HEK293 (cell line): ENCODE data around the gene C5.
A peak's percentile ranks its signal among the peaks of the same experiment; 100 is the strongest.

Experiments used
- CTCF ChIA-PET: fragments of 350-600 bp; formaldehyde crosslinking; extraction: SDS; loops from one replicate; lab custom pipeline; 2021; ENCODE audit warnings: antibody characterized with exemption; lab: Yijun Ruan, JAX
- POLR2A ChIA-PET: fragments of 300-600 bp; formaldehyde crosslinking; extraction: SDS; loops from one replicate; lab custom pipeline; 2020; ENCODE audit warnings: antibody characterized with exemption, inconsistent platforms; lab: Yijun Ruan, JAX
- H3K27ac ChIP-seq: fragments of 200-500 bp; sonication (Bioruptor generic); 2 replicates; pipeline ENCODE4 v1.5.1; 2014; ENCODE audit warnings: low read depth, low read length, control low read depth, inconsistent platforms; ENCODE audit errors: extremely low read depth
- H3K36me3 ChIP-seq, 2 experiments: fragments of 200-500 bp in 1 of 2; sonication (Bioruptor generic) in 1 of 2; 1 replicate in 1 of 2; 2 replicates in 1 of 2; pipeline ENCODE4 v1.5.1; 2014 to 2017; ENCODE audit warnings: inconsistent platforms in 2 of 2, low read length in 2 of 2; ENCODE audit not compliant: control insufficient read depth in 2 of 2, insufficient read depth in 1 of 2
- H3K4me1 ChIP-seq: fragments of 200-500 bp; sonication (Bioruptor generic); 2 replicates; pipeline ENCODE4 v1.5.1; 2014; ENCODE audit warnings: mild to moderate bottlenecking, low read length, inconsistent platforms; ENCODE audit not compliant: control insufficient read depth, insufficient read depth
- H3K4me3 ChIP-seq: 2 replicates; pipeline ENCODE4 v1.5.1; 2011; ENCODE audit warnings: low read depth, mild to moderate bottlenecking, control low read depth, low read length, moderate library complexity
- H3K9me3 ChIP-seq: fragments of 200-500 bp; sonication (Bioruptor generic); 2 replicates; pipeline ENCODE4 v1.5.1; 2014; ENCODE audit warnings: low read depth, low read length, inconsistent platforms; ENCODE audit not compliant: control insufficient read depth, insufficient read depth
- EGR2 ChIP-seq: fragments of 450-650 bp; formaldehyde crosslinking; IDR thresholded peaks from 2 replicates; pipeline ENCODE4 v1.5.1; 2016; ENCODE audit warnings: low read depth, missing biosample characterization, missing genetic modification characterization
- GFI1B ChIP-seq: fragments of 450-650 bp; formaldehyde crosslinking; IDR thresholded peaks from 2 replicates; pipeline ENCODE4 v1.5.1; 2016; ENCODE audit warnings: missing biosample characterization, missing genetic modification characterization
- ZBTB8A ChIP-seq: fragments of 450-650 bp; formaldehyde crosslinking; IDR thresholded peaks from 2 replicates; pipeline ENCODE4 v1.5.1; 2016; ENCODE audit warnings: missing biosample characterization, missing genetic modification characterization
- ZFHX2 ChIP-seq: fragments of 450-650 bp; formaldehyde crosslinking; conservative IDR thresholded peaks from 2 replicates; pipeline ENCODE4 v1.5.1; 2016; ENCODE audit warnings: missing biosample characterization, missing genetic modification characterization
- ZFP69B ChIP-seq: fragments of 450-650 bp; formaldehyde crosslinking; IDR thresholded peaks from 2 replicates; pipeline ENCODE4 v1.5.1; 2016; ENCODE audit warnings: missing biosample characterization, missing genetic modification characterization
- ZNF114 ChIP-seq: fragments of 450-650 bp; formaldehyde crosslinking; IDR thresholded peaks from 2 replicates; pipeline ENCODE4 v1.5.0; 2017; ENCODE audit warnings: missing biosample characterization, missing genetic modification characterization
- ZNF121 ChIP-seq: fragments of 450-650 bp; formaldehyde crosslinking; IDR thresholded peaks from 2 replicates; pipeline ENCODE4 v1.5.1; 2016; ENCODE audit warnings: missing biosample characterization, missing genetic modification characterization
- ZNF132 ChIP-seq: fragments of 450-650 bp; formaldehyde crosslinking; IDR thresholded peaks from 2 replicates; pipeline ENCODE4 v1.5.1; 2017; ENCODE audit warnings: missing biosample characterization, missing genetic modification characterization, borderline replicate concordance
- ZNF169 ChIP-seq: fragments of 450-650 bp; formaldehyde crosslinking; IDR thresholded peaks from 2 replicates; pipeline ENCODE4 v1.5.1; 2016; ENCODE audit warnings: missing biosample characterization, missing genetic modification characterization
- ZNF174 ChIP-seq: fragments of 450-650 bp; formaldehyde crosslinking; IDR thresholded peaks from 2 replicates; pipeline ENCODE4 v1.5.0; 2017; ENCODE audit warnings: missing biosample characterization, mild to moderate bottlenecking, missing genetic modification characterization
- ZNF184 ChIP-seq: fragments of 450-650 bp; IDR thresholded peaks from 2 replicates; pipeline ENCODE4 v1.5.1; 2018; ENCODE audit warnings: missing biosample characterization, mild to moderate bottlenecking, missing genetic modification characterization
- ZNF239 ChIP-seq: fragments of 450-650 bp; formaldehyde crosslinking; IDR thresholded peaks from 2 replicates; pipeline ENCODE4 v1.5.1; 2016; ENCODE audit warnings: missing biosample characterization, missing genetic modification characterization
- ZNF266 ChIP-seq: fragments of 450-650 bp; formaldehyde crosslinking; IDR thresholded peaks from 2 replicates; pipeline ENCODE4 v1.5.1; 2016; ENCODE audit warnings: missing biosample characterization, missing genetic modification characterization, low read depth
- ZNF37A ChIP-seq: fragments of 450-650 bp; IDR thresholded peaks from 2 replicates; pipeline ENCODE4 v1.5.1; 2018; ENCODE audit warnings: missing biosample characterization, missing genetic modification characterization
- ZNF426 ChIP-seq: fragments of 450-650 bp; formaldehyde crosslinking; IDR thresholded peaks from 2 replicates; pipeline ENCODE4 v1.5.1; 2017; ENCODE audit warnings: missing biosample characterization, missing genetic modification characterization, mild to moderate bottlenecking, inconsistent platforms, moderate library complexity
- ZNF501 ChIP-seq: fragments of 450-650 bp; formaldehyde crosslinking; IDR thresholded peaks from 2 replicates; pipeline ENCODE4 v1.5.1; 2016; ENCODE audit warnings: missing biosample characterization, missing genetic modification characterization
- ZNF514 ChIP-seq: fragments of 450-650 bp; formaldehyde crosslinking; IDR thresholded peaks from 2 replicates; pipeline ENCODE4 v1.5.1; 2016; ENCODE audit warnings: missing biosample characterization, missing genetic modification characterization
- ZNF558 ChIP-seq: fragments of 450-650 bp; formaldehyde crosslinking; IDR thresholded peaks from 2 replicates; pipeline ENCODE4 v1.5.1; 2016; ENCODE audit warnings: missing biosample characterization, missing genetic modification characterization
- ZNF707 ChIP-seq: fragments of 450-650 bp; formaldehyde crosslinking; IDR thresholded peaks from 2 replicates; pipeline ENCODE4 v1.5.1; 2016; ENCODE audit warnings: missing biosample characterization, missing genetic modification characterization
- TF ChIP-seq, protein P1 (sequence below): fragments of 450-650 bp; formaldehyde crosslinking; IDR thresholded peaks from 2 replicates; pipeline ENCODE4 v1.5.1; 2017; ENCODE audit warnings: missing biosample characterization, missing genetic modification characterization
- TF ChIP-seq, protein P2 (sequence below): fragments of 450-650 bp; formaldehyde crosslinking; IDR thresholded peaks from 2 replicates; pipeline ENCODE4 v1.5.1; 2017; ENCODE audit warnings: missing biosample characterization, missing genetic modification characterization

Gene C5

DNA sequence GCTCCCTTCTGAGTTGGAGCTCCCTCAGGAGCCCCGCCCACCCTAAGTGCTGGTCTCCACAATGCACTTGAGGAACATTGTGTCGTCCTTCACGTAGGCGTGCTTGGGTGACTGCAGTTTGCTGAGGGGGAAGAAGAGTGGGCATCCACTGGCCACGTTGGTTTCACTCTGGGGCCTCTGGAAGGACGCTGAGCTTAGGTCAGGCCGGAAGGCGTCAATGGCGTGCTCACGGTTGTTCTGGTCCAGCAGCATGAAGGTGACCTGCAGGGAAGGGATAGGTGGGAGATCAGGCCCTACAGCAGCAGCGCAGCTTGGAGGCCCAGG lies 145.1 kb downstream of the C5 start:
- Histone ChIP-seq H3K36me3 (no peaks in the 10 kb centered on the region), H3K4me3 (no peak overlapping the region), H3K27ac (no peak overlapping the region), H3K4me1 (no peaks in the 10 kb centered on the region), H3K9me3 (no peaks in the 10 kb centered on the region)
- TF ChIP-seq GFI1B (tag by site-specific recombination), result no peak
- TF ChIP-seq, protein P1, sequence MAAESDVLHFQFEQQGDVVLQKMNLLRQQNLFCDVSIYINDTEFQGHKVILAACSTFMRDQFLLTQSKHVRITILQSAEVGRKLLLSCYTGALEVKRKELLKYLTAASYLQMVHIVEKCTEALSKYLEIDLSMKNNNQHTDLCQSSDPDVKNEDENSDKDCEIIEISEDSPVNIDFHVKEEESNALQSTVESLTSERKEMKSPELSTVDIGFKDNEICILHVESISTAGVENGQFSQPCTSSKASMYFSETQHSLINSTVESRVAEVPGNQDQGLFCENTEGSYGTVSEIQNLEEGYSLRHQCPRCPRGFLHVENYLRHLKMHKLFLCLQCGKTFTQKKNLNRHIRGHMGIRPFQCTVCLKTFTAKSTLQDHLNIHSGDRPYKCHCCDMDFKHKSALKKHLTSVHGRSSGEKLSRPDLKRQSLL (tag by site-specific recombination), result no peak
- TF ChIP-seq ZNF707 (tag by site-specific recombination), result no peak
- no peak for TF ChIP-seq ZNF426 (tag by site-specific recombination)
- TF ChIP-seq ZFHX2, result peak; percentile 62
- TF ChIP-seq ZNF558 (tag by site-specific recombination), result no peak
- no peak for TF ChIP-seq ZBTB8A (tag by site-specific recombination)
- TF ChIP-seq ZNF184 (tag by site-specific recombination), result no peak
- no peak for TF ChIP-seq ZNF239 (tag by site-specific recombination)
- no peak for TF ChIP-seq ZNF266 (tag by site-specific recombination)
- peak; percentile 49; the same call in 1 of the 2 replicates for TF ChIP-seq EGR2
- CTCF ChIA-PET, result no interaction called here
- POLR2A ChIA-PET, result interaction anchor here (1.4 kb wide), 1 partner anchor 19 kb away, joined by 3 read pairs; no protein-coding TSS in a partner anchor

DNA sequence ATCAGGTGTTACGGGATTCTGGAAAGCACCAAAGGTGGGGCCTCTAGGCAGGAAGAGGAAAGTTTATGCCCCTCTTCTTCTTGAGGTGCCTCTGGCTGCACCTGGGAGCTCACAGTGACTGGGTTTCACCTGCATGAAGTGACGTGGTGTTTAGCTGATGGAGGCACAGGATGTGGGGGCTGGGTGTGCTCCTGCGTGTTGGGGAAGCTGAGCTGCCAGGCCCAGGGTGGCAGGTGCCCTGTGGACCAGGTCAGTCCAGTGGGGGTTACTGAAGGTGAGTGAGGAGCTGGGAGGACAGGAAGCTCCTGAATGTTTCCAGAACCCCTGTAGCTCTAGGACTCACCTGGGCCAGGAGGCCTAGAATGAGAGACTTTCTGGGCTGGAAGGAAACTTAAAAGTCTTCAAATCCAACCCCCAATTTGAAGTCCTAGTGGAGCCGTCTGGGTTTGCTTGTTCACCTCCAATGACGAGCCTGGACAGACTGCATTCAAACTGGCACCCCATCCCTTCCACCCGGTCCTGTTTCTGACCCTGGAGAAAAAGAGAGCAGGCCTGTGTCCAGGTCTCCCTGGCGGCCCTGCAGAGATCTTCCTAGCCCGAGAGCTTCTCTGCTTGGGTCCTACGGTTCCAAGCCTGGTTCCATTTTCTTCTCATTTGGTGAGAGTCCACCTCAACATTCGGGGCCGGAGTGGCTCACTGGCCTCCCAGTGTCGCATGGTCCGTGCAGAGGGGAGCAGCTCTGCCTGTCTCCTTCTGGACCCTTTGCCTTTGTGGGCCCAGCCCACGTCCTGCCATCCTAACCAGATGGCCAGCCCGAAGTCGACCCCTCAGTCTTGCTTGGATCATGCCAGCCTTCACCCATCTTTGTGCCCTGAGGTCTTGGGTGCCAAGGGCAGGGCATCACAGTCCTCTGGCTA lies 145.8 kb downstream of the C5 start:
- H3K4me1 ChIP-seq, result no peaks in the 10 kb centered on the region
- TF ChIP-seq ZNF121 (tag by site-specific recombination) (no peak), ZNF501 (tag by site-specific recombination) (no peak), ZNF707 (tag by site-specific recombination) (no peak), ZNF132 (tag by site-specific recombination) (no peak), ZNF514 (tag by site-specific recombination) (no peak), ZNF114 (tag by site-specific recombination) (no peak), ZFP69B (tag by site-specific recombination) (no peak), ZNF37A (tag by site-specific recombination) (no peak), ZNF174 (tag by site-specific recombination) (no peak), ZNF169 (tag by site-specific recombination) (no peak)
- TF ChIP-seq, protein P2, sequence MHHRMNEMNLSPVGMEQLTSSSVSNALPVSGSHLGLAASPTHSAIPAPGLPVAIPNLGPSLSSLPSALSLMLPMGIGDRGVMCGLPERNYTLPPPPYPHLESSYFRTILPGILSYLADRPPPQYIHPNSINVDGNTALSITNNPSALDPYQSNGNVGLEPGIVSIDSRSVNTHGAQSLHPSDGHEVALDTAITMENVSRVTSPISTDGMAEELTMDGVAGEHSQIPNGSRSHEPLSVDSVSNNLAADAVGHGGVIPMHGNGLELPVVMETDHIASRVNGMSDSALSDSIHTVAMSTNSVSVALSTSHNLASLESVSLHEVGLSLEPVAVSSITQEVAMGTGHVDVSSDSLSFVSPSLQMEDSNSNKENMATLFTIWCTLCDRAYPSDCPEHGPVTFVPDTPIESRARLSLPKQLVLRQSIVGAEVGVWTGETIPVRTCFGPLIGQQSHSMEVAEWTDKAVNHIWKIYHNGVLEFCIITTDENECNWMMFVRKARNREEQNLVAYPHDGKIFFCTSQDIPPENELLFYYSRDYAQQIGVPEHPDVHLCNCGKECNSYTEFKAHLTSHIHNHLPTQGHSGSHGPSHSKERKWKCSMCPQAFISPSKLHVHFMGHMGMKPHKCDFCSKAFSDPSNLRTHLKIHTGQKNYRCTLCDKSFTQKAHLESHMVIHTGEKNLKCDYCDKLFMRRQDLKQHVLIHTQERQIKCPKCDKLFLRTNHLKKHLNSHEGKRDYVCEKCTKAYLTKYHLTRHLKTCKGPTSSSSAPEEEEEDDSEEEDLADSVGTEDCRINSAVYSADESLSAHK (tag by site-specific recombination), result no peak
- ChIA-PET CTCF (interaction anchor here (0.5 kb wide), 1 partner anchor 29 kb away, joined by 4 read pairs; no protein-coding TSS in a partner anchor), POLR2A (interaction anchor here (1.2 to 1.4 kb wide), 2 partner anchors 14 to 18 kb away, joined by 3 read pairs; no protein-coding TSS in a partner anchor)
- H3K27ac ChIP-seq, result no peak overlapping the region
- H3K9me3 ChIP-seq, result no peaks in the 10 kb centered on the region
- H3K36me3 ChIP-seq, result no peaks in the 10 kb centered on the region
- H3K4me3 ChIP-seq, result no peak overlapping the region
